Smooth muscle cell (in vitro differentiated cells): ENCODE measurements around the gene IST1. TPM values are rescaled to one million over a fixed set of nuclear protein-coding genes. Genes with fewer than 3 reads are reported as not detected.
A peak's percentile ranks its signal among the peaks of the same experiment; 100 is the strongest.

Experiments
- DNase-seq: peaks from one replicate; lab custom pipeline; 2025; ENCODE audit not compliant: unreplicated experiment; lab: John Stamatoyannopoulos, UW
- H2AFZ ChIP-seq: fragments of 200-600 bp; sonication (generic); 2 replicates; pipeline ENCODE4 v1.6.0; 2016; ENCODE audit warnings: antibody characterized with exemption, low read depth, mild to moderate bottlenecking
- H3F3A ChIP-seq: fragments of 200-600 bp; sonication (generic); 2 replicates; pipeline ENCODE4 v1.6.0; 2017; ENCODE audit warnings: antibody characterized with exemption, low read depth
- H3K27ac ChIP-seq: fragments of 200-600 bp; sonication (generic); 2 replicates; pipeline ENCODE4 v1.5.1; 2016; ENCODE audit warnings: low read depth, mild to moderate bottlenecking
- H3K27me3 ChIP-seq: fragments of 200-600 bp; sonication (generic); 2 replicates; pipeline ENCODE4 v1.6.1; 2016; ENCODE audit warnings: low read depth, mild to moderate bottlenecking
- H3K36me3 ChIP-seq: fragments of 200-600 bp; sonication (generic); 2 replicates; pipeline ENCODE4 v1.5.1; 2016; ENCODE audit warnings: low read depth
- H3K4me1 ChIP-seq: fragments of 200-600 bp; sonication (generic); 2 replicates; pipeline ENCODE4 v1.5.1; 2016; ENCODE audit warnings: low read depth
- H3K4me2 ChIP-seq: fragments of 200-600 bp; sonication (generic); 2 replicates; pipeline ENCODE4 v1.6.0; 2016; ENCODE audit warnings: mild to moderate bottlenecking
- H3K4me3 ChIP-seq: fragments of 200-600 bp; sonication (generic); 2 replicates; pipeline ENCODE4 v1.5.1; 2016; ENCODE audit warnings: mild to moderate bottlenecking
- H3K79me2 ChIP-seq: fragments of 200-600 bp; sonication (generic); 2 replicates; pipeline ENCODE4 v1.6.0; 2016; ENCODE audit warnings: low read depth, mild to moderate bottlenecking
- H3K9ac ChIP-seq: fragments of 200-600 bp; sonication (generic); 2 replicates; pipeline ENCODE4 v1.6.0; 2016; ENCODE audit warnings: low read depth
- H3K9me3 ChIP-seq: fragments of 200-600 bp; sonication (generic); replicated peaks from 2 replicates; pipeline ENCODE4 v1.5.1; 2016; ENCODE audit warnings: low read depth
- H4K20me1 ChIP-seq: fragments of 200-600 bp; sonication (generic); 2 replicates; pipeline ENCODE4 v1.6.0; 2016; ENCODE audit warnings: low read depth
- WGBS: methylation state at CpG from one replicate; pipeline ENCODE4 v1.1.7; 2016; ENCODE audit warnings: low lambda C conversion rate; 5-methylcytosine and 5-hydroxymethylcytosine counted together
- polyA plus RNA-seq: library from polyadenylated mRNA; unstranded; fragments of >200 nt; fragmentation: Nextera tagmentation; extraction: Ambion mirVana; gene quantifications from 2 replicates; pipeline ENCODE4 v1.2.1, GENCODE V29; 2016
- total RNA-seq: library from RNA; depleted of rRNA; stranded (reverse); fragments of >200 nt; gene quantifications from 2 replicates; pipeline ENCODE4 v1.2.3, GENCODE V29; 2014
- TF ChIP-seq, protein P1 (sequence below): fragments of 200-600 bp; sonication (generic); IDR thresholded peaks from 2 replicates; pipeline ENCODE4 v1.5.1; 2017; ENCODE audit warnings: borderline replicate concordance, mild to moderate bottlenecking, antibody characterized with exemption; ENCODE audit not compliant: insufficient read depth, poor library complexity, severe bottlenecking

The IST1 gene
- total and polyA plus RNA-seq, 2 experiments from 2014 or later = 125 to 220 TPM

DNA sequence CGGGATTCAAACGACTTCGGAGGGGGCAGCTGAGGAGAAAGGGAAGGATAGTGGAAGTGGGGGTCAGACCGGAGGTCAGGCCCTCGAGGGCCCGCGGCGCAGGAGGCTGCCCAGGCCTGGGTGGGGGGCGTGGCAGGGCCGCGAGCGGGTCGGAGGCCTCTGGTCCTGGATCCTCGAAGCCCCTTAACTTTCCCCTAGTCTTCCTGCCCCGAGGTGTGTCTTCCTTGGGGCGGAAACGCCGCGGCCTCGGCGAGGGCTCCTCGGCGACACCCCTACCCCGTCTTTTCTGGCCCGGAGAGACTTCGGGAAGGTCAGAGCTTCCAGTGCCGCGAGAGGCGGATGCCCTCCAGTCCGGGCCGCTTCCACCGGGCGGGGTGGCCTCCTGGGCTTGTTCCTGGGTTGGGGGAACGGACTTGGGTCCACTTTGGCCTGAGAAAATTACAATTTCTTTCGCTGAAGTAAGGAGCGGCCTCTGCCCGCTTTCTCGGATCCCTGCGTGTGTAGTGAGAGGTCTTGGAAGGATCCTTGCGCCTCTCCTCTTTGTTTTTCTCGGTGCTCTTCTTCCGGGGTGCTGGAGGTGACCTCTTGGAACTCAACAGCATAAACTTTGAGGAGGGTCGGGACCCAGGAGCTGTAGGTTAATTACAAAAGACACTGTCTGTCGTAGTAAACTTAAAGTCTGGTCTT is 491 bp downstream of the IST1 start:
- peaks cover 50% of the 10 kb centered on the region for H4K20me1 ChIP-seq
- no peaks in the 10 kb centered on the region for H3K27me3 ChIP-seq
- no peaks in the 10 kb centered on the region for H3K36me3 ChIP-seq
- peak overlapping the region; percentile 98 for H3K27ac ChIP-seq
- DNase-seq = no peak
- H3K9me3 ChIP-seq = no peaks in the 10 kb centered on the region
- peak overlapping the region; percentile 88 for H3K4me3 ChIP-seq
- WGBS = 1% methylated on average over 44 of the region's 44 CpGs
- peaks cover 17% of the 10 kb centered on the region for H3F3A ChIP-seq
- H3K79me2 ChIP-seq = peaks cover 54% of the 10 kb centered on the region
- no peak overlapping the region for H2AFZ ChIP-seq
- peak overlapping the region; percentile 97 for H3K9ac ChIP-seq
- peaks cover 16% of the 10 kb centered on the region for H3K4me1 ChIP-seq
- TF ChIP-seq, protein P1, sequence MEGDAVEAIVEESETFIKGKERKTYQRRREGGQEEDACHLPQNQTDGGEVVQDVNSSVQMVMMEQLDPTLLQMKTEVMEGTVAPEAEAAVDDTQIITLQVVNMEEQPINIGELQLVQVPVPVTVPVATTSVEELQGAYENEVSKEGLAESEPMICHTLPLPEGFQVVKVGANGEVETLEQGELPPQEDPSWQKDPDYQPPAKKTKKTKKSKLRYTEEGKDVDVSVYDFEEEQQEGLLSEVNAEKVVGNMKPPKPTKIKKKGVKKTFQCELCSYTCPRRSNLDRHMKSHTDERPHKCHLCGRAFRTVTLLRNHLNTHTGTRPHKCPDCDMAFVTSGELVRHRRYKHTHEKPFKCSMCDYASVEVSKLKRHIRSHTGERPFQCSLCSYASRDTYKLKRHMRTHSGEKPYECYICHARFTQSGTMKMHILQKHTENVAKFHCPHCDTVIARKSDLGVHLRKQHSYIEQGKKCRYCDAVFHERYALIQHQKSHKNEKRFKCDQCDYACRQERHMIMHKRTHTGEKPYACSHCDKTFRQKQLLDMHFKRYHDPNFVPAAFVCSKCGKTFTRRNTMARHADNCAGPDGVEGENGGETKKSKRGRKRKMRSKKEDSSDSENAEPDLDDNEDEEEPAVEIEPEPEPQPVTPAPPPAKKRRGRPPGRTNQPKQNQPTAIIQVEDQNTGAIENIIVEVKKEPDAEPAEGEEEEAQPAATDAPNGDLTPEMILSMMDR = no peak
- peak overlapping the region; percentile 88 for H3K4me2 ChIP-seq

DNA sequence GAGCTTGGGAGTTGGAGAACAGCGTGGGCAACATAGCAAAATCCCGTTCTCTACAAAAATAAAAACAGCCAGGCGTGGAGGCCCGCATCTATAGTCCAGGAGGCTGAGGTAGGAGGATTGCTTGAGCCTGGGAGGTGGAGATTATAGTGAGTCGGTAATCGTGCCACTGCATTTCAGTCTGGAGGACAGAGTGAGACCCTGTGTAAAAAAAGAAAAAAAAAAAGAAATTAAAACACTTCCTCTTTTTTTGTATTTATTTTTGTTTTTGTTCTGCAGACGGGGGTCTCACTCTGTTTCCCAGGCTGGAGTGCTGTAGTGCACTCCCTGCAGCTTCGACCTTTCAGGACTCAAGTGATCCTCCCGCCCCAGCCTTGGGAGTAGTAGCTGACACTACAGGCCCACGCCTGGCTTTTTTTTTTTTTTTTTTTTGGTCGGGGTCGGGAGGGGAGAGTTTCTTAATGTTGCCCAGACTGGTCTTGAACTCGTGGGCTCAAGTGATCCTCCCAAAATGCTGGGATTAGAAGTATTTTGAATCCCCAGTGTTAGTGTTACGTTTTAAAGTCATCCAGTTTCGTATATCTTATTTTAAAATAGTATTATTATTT is 1.5 kb downstream of the IST1 start:
- H3K4me1 ChIP-seq = peaks cover 16% of the 10 kb centered on the region
- DNase-seq = no peak
- H3K4me2 ChIP-seq = peak overlapping the region; percentile 88
- H3K27ac ChIP-seq = peak overlapping the region; percentile 98
- H3K4me3 ChIP-seq = peak overlapping the region; percentile 88
- H4K20me1 ChIP-seq = peaks cover 60% of the 10 kb centered on the region
- H3F3A ChIP-seq = peaks cover 9% of the 10 kb centered on the region
- H3K9ac ChIP-seq = peak overlapping the region; percentile 97
- TF ChIP-seq, protein P1 = no peak
- H3K79me2 ChIP-seq = peaks cover 65% of the 10 kb centered on the region
- H3K9me3 ChIP-seq = no peaks in the 10 kb centered on the region
- 47% methylated on average over 15 of the region's 15 CpGs for WGBS
- H2AFZ ChIP-seq = no peak overlapping the region
- H3K27me3 ChIP-seq = no peaks in the 10 kb centered on the region
- H3K36me3 ChIP-seq = no peaks in the 10 kb centered on the region

DNA sequence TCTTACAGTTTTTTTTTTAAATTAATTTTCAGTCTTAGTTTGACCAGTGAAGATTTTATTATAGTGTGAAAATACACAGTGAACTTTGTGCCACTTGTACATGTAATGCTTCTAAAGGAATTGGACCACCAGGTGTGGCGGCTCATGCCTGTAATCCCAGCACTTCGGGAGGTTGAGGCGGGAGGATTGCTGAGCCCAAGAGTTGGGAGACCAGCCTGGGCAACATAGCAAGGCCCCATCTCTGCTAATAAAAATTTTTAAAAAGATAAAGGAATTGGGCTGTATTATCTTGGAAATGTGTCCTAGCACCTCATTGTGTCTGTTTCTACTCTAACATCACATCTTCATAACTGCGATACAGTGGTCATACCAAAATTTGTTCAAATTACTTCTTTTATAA is 3.8 kb downstream of the IST1 start:
- H3K27ac ChIP-seq = no peak overlapping the region
- peaks cover 3% of the 10 kb centered on the region for H3F3A ChIP-seq
- TF ChIP-seq, protein P1 = no peak
- H3K9me3 ChIP-seq = no peaks in the 10 kb centered on the region
- H4K20me1 ChIP-seq = peaks cover 83% of the 10 kb centered on the region
- peaks cover 88% of the 10 kb centered on the region for H3K79me2 ChIP-seq
- H3K27me3 ChIP-seq = no peaks in the 10 kb centered on the region
- no peak for DNase-seq
- peaks cover 16% of the 10 kb centered on the region for H3K4me1 ChIP-seq
- no peak overlapping the region for H2AFZ ChIP-seq
- no peak overlapping the region for H3K4me3 ChIP-seq
- H3K4me2 ChIP-seq = no peak overlapping the region
- H3K36me3 ChIP-seq = no peaks in the 10 kb centered on the region
- H3K9ac ChIP-seq = no peak overlapping the region
- WGBS = 97% methylated on average over 4 of the region's 4 CpGs
